GM21825 (cell line): ENCODE measurements around the gene ARSG.
"Not testable (repeated sequence)": the region's sequence is repeated elsewhere in the genome, so short reads cannot be mapped to it uniquely, and the experiment has no call there.

Experiments used
- ATAC-seq: cut with Tn5 transposase; IDR thresholded peaks from one replicate; pipeline ENCODE4 v1.9.1; 2021; ENCODE audit warnings: mild to moderate bottlenecking, moderate library complexity; ENCODE audit not compliant: unreplicated experiment

The ARSG gene

DNA sequence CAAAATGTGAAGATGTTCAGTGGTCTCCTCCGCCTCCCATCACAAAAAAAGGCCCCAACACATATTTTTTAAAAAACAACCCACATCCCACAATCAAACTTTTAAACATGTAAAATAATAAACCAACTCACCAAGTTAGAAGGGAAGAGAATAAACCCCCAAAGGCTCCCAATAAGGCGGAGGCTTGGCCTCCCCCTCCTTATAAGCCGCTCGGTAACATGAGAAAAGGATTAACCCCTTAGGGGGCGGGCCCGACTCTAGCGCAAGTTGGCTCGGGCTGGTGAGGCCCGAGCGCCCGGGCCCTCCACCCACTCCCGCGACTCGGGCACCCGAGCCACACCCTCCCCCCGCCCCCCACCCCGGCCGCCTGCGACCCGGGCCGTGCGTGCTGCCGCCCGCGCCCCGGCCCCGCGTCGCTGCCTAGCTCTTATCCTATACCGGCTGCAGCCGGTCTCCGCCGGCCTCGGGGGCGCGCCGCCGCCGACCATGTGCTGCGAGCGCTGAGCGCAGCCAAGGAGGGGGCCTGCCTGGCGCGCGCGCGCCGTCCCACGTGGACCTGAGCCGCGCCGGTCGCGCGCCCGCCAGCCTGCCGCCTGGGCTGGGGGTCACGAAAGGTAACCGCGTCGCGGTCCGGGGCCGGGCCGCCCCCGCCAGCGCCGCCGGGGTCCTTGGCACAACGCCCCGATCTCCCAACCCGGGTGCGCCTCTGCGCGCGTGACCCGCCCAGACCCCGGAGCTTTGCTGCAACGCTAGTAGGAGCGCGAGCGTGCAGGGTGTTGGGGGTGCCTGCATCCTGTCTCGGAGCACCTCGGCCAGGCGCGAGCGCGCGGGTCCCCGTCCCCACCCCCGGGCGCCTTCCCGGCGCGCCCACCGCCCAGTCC is at the start of gene ARSG, which contains the start of gene SLC16A6:
Gene ARSG, plus strand, starts transcription at position 541 of the 881 bp plus-strand sequence. CDS start 15,999 bp downstream, outside the sequence.
Gene SLC16A6, minus strand, starts transcription at position 173 of the 881 bp plus-strand sequence. CDS start 12,807 bp downstream, outside the sequence.
- ATAC-seq: peak; percentile 52

DNA sequence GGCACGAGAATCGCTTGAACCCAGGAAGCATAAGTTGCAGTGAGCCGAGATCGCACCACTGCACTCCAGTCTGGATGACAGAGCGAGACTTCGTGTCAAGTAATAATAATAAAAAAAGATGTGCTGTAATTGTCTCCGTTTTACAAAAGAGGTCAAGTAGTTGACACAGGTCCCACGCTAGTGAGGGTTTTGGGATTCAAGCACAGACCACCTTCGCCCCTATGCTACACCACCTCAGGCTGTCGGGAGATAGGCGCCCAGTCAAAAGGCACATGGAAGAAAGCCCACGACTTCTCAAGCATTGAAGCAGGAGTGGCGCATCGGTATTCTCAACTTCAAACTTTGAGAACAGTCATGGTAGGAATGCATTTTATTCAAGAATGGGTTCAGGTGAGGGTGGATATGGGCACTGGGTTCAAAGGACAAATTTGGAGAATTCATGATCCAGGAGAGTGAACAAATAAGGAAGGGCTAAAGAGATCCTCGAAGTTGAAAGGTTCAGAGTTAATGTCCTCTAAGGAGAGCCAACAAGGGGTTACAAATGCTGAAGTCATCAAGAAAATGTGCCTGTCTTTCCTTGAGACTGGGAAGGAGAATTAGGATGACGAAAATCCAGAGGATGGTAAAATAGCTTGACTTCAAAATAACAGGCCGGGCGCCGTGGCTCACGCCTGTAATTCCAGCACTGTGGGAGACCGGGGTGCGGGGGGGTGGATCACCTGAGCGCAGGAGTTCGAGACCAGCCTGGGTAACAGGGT is 44.8 kb upstream of the ARSG start:
- ATAC-seq: no peak

DNA sequence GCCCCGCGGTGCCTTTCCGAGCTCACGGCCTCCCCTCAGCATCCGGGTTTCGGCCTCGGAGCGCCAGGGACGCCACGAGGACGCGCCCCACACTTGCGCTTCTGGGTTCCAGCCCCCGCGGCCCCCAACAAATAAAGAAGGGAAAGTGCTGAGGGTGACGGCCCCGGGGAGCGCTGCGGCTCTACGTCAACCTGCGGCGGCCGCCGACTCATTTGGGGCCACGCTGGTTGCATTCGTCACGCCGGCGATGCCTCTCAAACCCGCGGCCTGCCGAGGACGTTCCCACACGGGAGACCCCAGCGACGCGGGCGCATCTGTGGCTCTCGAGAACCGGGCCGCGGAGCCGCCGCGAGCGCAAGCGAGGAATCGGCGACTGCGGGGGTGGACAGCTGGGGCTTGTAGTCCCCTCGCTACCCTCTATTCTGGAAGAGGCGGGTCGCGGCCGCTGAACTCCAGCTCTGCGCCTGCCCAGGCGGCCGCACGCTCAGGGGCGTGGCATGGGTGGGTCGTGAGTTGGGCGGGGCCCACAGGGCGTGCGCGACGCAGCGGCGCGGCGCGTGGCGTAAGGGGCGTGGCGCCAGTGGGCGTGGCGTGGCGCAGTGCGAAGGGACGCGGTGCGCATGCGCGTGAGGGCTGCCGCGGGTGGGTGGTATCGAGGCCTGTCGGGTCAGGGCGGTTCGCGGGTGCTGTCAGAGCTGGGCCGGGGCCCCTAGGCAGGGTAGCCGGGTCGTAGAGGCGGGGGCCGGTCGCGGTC is 43.7 kb upstream of the ARSG start, which contains the start of gene AMZ2:
Gene AMZ2, plus strand, starts transcription at position 599 of the 754 bp plus-strand sequence. CDS start 2,145 bp downstream, outside the sequence.
- peak; percentile 85 for ATAC-seq

DNA sequence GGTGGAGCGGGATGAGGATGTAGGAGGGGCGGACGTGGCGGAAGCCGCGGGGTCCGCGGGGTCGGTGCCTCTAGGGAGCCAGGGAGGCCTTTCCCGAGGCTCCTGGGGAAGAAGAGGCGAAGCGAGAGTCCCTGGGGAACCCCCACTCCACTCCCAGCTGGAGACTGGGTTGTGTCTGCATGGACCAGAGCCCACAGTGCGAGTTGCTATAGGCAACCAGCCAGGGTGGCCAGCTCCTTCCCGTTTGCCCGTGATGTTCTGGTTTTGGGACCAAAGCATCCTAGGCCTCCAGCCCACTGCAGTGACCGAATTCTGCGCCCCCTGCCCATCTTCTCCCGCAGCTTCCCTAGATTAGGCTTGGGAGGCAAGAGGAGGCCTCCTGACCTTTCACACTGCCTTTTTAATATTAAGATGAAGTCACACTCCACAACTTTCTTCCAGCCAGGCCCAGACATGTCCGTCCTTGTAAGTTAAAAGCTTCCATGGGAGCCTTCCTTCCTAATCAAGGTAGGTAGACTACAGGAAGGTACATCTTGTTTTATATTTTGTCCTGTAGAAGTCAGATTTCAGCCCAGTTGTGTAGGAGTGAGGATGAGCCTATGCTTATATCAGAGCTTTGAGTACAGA is 43.0 kb upstream of the ARSG start:
- peak; percentile 26 for ATAC-seq

DNA sequence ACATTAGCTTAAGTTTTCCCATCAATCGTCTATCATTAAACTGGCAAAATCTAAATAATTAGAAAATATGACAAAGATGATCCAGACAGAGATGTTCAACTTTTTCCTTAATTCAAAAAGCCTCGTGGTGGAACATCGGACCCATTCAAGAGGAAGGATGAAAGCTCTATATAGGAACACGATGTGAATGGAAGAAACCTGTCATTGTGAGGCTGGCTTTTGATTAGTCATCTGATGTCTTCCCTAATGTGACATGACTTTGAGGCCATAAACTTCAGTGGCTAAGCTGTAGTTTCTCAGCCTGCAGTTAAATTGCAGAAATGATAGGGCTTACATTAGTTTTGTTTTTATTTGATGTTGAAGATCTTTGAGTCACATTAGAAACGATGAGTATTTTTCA is 42.4 kb upstream of the ARSG start:
- no peak for ATAC-seq

DNA sequence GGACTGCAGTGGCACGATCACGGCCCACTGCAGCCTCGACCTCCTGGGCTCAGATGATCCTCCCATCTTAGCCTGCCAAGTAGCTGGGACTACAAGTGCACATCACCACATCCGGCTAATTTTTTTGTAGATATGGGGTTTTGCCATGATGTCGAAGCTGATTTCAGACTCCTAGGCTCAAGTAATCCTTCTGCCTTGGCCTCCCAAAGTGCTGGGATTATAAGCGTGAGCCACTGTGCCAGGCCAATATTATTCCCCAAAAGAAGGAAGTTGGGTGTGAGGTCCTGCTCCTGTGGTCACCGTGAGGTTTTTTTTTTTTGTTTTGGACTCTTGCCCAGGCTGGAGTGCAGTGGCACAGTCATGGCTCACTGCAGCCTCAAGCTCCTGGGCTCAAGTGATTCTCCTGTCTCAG is 41.9 kb upstream of the ARSG start:
- no peak for ATAC-seq

DNA sequence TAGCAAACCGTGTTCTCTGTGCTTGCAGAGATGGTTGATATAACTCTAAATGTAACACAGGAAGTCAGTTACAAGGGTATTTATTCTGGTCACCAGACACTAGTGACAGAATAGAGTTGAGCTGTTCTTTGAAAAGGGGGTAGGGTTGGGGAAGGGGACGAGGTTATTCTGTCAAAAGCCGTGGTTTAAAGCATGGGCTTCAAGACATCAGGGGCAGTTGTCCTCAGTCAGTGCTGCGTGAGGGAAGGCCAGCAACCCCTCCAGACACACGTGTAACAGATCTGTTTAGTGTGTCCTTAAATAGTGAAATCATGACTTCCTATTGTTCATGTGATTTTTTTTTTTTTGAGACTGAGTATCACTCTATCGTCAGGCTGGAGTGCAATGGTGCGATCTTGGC is 37.9 kb upstream of the ARSG start:
- ATAC-seq: not testable (repeated sequence)

DNA sequence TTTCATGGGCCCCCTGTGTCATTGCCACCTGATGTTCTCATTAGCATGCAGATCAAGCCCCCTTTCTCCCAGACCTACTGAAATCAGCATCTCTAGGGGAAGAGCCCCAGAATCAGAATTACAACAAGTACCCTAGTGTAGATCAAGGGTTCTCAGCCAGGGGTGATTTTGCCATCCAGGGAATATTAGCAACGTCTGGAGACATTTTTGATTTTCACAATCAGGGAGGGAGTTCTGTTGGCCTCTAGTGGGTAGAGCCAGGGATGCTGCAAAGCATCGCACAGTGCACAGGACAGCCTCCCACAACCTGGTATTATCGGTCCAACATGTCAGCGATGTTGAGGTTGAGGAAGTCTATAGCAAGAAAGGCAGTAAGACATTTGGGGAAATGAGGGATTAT is 36.1 kb upstream of the ARSG start:
- no peak for ATAC-seq

DNA sequence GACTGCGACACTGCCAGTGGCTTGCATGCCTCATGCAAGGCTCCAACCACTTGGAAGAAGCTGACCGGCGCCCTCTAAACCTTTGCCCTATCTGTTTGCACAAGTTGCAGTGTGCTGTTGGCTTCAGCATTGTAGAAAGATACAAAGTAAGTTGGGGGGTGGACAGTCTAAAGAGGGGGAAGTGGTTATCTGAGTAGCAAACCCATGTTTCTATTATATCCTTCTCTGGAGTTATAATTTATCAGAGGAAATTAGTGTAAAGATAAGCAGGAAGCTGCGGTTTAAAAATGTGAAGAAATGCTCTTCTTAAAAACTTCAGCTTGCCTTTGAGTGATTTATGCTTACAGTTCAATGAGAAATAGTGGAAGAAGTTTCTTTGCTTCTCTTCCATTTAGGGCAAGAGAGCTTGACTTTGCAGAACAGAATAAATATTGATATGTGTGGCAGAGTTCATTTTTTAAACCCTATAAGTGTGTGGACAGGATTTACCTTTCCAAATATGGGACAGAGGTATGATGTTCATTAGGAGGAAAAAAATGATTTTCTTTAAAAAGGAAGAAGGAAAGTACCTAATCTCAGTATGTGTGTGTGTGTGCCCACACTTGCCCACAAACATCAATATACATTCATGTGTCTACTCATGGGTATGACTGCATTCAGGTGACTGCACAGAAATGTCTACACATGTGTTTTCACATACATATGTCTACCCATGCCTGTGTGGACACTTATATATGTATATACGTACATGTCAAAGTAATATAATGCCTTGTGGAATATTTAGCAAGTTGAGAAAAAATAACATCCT is 35.4 kb upstream of the ARSG start:
- ATAC-seq: no peak

DNA sequence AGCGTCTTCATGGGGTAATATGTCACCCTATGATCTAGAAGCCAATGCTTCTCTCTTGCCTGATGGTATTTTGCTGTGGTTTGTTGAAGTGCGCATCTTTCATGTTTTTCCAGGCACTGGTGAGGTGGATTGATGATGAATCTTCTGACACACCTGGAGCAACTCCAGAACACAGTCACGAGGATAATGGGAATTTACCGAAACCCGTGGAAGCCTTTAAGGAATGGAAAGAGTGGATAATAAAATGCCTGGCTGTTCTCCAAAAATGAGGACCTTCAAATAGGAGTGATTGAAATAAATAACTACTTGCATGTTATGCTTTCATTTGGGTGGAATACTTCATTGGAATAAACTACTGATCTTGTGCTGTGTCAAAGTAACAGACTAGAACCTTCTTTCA is 34.6 kb upstream of the ARSG start:
- ATAC-seq: not testable (repeated sequence)

DNA sequence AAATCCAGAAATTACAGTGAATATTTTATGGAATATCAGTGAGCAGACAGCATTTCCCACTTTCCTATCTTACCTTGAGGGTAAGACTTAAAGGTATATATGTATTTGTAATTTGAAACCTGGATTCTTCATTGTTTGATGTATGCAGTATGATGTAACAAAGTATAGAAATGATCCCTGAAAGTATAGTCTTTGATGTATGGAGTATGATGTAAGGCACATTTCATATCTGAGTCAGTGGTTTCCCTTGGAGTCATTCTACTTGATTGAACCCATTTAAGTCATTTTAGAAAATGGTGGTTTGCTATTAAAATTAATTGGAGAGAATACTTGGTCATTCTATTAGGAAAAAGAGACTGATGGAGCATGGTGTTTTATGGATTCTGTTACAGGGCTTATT is 33.4 kb upstream of the ARSG start:
- no peak for ATAC-seq

DNA sequence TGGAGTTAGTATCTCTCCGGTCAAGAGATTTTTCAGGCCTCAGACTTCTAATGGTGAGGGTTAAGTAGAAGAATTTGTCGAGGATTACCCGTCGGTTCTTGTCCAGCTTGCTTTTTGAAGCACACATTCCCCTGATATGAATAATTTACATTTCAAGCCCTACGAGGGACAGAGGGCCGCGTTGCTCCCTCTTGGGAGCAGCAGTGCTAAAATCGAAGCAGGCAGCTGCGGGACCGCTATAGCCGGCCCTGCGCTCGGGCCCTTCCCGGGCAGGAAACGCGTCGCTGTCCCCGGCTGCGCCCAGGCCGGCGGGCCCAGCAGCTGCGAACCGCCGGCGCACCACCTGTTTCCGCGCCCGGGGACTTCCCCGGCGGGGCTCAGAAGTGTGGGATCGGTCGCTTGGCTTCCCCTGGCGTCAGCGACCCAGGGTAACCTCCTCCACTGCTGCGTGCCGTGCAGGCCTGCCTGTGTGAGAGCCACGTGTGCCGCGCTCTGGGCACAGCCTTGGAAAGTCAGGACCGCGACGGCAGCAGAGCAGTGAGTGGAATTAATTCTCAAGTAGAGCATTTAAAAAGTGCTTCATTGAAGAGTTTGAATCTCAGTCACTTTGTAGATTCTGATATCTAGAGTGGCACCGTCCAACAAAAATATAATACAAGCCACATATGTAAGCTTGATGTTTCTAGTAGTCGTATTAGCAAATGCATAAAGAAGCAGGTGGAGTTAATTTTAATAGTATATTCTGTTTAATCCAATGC is 32.2 kb upstream of the ARSG start:
- peak; percentile 91 for ATAC-seq

DNA sequence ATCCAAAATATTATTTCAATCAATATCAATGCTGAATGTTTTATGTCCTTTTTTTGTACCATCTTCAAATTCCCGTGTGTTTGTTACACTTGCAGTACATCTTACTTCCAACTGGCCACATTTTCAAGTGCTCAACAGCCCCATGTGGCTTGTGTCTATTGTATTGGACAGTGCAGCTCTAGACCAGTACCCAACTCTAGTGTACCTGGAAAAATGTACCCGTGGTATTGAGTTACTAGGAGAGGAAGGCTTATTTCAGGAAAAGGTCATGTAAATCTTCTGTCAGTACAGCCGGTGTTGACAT is 31.7 kb upstream of the ARSG start:
- not testable (repeated sequence) for ATAC-seq

DNA sequence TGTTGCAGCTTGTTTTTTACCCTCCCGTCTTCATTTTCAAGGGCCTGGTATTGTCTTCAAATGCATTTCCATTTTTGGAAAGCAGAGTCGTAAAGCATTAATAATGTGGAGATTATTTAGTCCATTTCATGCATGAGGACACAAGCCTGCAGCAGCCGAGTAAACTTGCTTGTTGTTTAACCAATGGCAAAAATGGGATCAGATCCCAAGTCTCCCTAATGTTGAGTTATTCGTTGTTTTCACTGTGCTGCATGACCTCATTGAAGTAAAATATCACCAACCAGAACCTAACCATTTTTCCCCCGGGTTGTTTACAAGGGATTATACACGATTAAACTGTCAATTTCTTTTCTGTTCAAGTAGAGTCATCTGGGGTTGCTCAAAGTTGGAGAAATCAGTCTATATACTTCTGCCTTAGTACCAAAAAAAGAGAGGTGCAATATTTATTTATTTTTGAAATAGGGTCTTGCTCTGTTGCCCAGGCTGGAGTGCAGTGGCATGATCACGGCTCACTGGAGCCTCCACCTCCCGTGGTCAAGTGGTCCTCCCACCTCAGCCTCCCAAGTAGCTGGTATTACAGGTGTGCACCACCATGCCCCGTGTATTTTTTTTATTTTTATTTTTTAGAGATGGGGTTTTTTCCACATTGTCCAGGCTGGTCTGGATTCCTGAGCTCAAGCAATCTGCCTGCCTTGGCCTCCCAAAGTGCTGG is 31.1 kb upstream of the ARSG start:
- ATAC-seq: no peak

DNA sequence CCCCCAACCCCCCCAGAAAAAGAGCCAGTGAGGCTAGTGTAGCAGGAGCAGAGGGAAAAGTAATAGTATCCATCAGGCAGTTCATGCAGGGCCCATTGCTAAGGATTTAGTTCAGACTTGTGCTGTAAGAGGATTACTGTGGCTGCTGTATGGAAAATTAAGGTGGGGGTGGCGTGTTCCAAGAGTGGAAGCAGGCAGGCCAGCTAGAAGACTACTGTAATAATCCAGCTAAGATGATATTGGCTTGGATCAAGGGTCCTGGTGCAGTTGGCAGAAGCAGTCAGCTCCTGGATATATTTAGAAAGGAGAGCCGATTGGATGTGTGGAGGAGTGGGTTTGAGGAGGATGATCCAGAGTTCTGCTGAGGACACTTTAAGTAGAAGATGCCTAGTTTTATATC is 28.8 kb upstream of the ARSG start:
- not testable (repeated sequence) for ATAC-seq

DNA sequence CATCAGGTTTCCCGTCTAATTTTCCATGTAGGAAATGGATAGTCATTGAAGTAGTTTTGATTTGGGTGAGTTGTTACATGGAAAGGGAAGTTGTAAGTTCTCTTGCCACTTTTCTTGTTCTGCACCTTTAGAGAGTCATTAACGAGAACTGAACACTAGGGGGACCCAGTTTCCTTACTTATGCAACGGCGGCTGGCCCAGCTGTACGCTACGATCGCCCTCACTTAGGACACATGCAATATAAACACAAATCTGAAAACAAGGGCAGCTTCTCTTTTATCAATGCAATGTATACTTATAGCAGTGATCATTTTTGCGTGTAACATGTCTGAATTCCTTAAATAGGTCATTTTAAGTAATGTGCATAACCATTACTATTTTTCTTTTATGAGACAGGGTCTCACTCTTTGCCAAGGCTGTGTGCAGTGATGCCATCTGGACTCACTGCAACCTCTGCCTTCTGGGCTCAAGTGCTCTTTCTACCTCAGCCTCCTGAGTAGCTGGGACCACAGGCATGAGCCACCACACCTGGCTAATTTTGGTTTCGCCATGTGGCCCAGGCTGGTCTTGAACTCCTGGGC is 28.1 kb upstream of the ARSG start:
- ATAC-seq: not testable (repeated sequence)

DNA sequence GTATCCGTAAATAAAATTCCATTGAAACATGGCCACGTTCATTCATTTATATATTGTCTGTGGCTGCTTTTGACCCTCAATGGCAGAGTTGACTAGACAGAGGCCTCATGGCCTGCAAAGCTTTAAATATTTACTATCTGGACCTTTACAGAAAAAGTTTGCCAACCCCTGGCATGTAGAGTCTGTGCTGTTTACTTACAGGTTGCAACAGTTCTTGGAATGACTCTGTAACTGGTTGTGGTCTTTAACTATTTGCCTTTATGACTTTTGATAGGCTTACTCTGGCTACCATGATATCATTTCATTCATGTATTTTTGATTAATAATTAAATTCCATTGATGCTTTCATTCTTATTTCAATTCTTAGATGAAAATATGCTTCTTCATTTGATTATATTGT is 25.5 kb upstream of the ARSG start:
- ATAC-seq: not testable (repeated sequence)

DNA sequence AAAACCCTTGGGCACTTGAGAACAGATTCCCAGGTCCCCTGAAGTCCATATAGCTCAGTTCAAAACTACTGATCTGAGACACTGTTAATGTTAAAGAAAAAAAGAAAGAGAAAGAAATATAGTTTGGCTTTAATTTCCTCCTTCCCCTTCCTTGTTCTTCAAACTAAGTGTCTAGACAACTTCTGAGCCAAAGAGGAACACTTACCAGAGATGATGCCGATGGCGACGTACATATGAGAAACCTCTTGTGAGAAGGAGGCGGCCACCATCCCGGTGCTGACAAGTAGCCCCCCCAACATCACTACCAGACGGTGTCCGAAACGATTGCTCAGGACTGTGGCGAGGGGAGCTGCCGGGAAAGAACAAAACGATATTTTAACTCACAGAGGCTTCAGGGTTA is 17.6 kb upstream of the ARSG start:
- ATAC-seq: no peak
